K562 (cell line): ENCODE results near the gene MYO1F.

Source experiments
- EZH2 ChIP-seq: IDR thresholded peaks from 2 replicates; pipeline ENCODE4 v1.6.1; 2012; ENCODE audit warnings: low read depth, mild to moderate bottlenecking, inconsistent platforms, low read length, borderline replicate concordance
- KAT8 ChIP-seq: fragments of 450-650 bp; IDR thresholded peaks from 2 replicates; pipeline ENCODE4 v1.6.1; 2016; ENCODE audit warnings: low read depth, mild to moderate bottlenecking
- LEF1 ChIP-seq: fragments of 450-650 bp; IDR thresholded peaks from 2 replicates; pipeline ENCODE4 v1.6.1; 2016; ENCODE audit warnings: mild to moderate bottlenecking
- MTA1 ChIP-seq: fragments of 450-650 bp; IDR thresholded peaks from 2 replicates; pipeline ENCODE4 v1.6.1; 2017; ENCODE audit warnings: borderline replicate concordance
- TFAM ChIP-seq: fragments of 250-450 bp; sonication (Bioruptor Pico); conservative IDR thresholded peaks from 2 replicates; pipeline ENCODE4 v1.5.0; 2021; ENCODE audit warnings: mild to moderate bottlenecking, moderate library complexity
- TF ChIP-seq, protein P1 (sequence below): fragments of 250-450 bp; sonication (Bioruptor Pico); IDR thresholded peaks from 2 replicates; pipeline ENCODE4 v1.5.0; 2020; ENCODE audit warnings: mild to moderate bottlenecking
- TF ChIP-seq, protein P2 (sequence below): fragments of 250-450 bp; sonication (Bioruptor Pico); IDR thresholded peaks from 2 replicates; pipeline ENCODE4 v1.8.0; 2021; ENCODE audit warnings: mild to moderate bottlenecking, moderate library complexity
- TF ChIP-seq, protein P3 (sequence below), 3 experiments: IDR thresholded peaks in 2 of 3; conservative IDR thresholded peaks in 1 of 3; 2 replicates each; pipeline ENCODE4 v1.5.1; 2011 to 2012; ENCODE audit warnings: low read length in 3 of 3, mild to moderate bottlenecking in 3 of 3, control low read depth in 2 of 3, improper control_type of control experiment in 1 of 3, inconsistent platforms in 1 of 3, low read depth in 1 of 3, mixed read lengths in 1 of 3, moderate library complexity in 1 of 3; ENCODE audit not compliant: insufficient read depth in 2 of 3

DNA sequence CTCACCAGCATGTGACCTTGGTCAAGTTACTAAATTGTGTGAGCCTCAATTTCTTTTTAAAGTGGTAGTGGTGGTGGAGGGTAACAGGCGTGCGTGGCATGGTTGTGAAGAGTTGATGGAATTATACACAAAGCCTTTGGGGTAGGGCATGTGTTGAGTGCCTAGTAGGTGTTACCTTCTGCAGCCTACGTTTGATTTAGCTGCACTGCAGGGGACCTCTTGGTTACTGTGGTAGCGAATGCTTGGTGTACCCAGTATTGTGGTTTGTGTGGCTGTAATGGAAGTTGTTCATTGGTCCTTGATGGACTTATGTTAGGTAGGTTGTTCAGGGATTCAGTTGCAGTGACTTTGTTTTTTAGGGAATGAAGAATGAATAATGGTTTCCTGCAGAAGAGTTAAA is 99.4 kb downstream of the MYO1F start:
- TF ChIP-seq EZH2 (no peak), KAT8 (no peak), MTA1 (no peak), TFAM (CRISPR knock-in tag) (no peak), LEF1 (no peak)
- TF ChIP-seq, protein P1, sequence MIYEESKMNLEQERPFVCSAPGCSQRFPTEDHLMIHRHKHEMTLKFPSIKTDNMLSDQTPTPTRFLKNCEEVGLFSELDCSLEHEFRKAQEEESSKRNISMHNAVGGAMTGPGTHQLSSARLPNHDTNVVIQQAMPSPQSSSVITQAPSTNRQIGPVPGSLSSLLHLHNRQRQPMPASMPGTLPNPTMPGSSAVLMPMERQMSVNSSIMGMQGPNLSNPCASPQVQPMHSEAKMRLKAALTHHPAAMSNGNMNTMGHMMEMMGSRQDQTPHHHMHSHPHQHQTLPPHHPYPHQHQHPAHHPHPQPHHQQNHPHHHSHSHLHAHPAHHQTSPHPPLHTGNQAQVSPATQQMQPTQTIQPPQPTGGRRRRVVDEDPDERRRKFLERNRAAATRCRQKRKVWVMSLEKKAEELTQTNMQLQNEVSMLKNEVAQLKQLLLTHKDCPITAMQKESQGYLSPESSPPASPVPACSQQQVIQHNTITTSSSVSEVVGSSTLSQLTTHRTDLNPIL, result no peak
- TF ChIP-seq, protein P2, sequence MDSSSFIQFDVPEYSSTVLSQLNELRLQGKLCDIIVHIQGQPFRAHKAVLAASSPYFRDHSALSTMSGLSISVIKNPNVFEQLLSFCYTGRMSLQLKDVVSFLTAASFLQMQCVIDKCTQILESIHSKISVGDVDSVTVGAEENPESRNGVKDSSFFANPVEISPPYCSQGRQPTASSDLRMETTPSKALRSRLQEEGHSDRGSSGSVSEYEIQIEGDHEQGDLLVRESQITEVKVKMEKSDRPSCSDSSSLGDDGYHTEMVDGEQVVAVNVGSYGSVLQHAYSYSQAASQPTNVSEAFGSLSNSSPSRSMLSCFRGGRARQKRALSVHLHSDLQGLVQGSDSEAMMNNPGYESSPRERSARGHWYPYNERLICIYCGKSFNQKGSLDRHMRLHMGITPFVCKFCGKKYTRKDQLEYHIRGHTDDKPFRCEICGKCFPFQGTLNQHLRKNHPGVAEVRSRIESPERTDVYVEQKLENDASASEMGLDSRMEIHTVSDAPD, result no peak
- TF ChIP-seq, protein P3, sequence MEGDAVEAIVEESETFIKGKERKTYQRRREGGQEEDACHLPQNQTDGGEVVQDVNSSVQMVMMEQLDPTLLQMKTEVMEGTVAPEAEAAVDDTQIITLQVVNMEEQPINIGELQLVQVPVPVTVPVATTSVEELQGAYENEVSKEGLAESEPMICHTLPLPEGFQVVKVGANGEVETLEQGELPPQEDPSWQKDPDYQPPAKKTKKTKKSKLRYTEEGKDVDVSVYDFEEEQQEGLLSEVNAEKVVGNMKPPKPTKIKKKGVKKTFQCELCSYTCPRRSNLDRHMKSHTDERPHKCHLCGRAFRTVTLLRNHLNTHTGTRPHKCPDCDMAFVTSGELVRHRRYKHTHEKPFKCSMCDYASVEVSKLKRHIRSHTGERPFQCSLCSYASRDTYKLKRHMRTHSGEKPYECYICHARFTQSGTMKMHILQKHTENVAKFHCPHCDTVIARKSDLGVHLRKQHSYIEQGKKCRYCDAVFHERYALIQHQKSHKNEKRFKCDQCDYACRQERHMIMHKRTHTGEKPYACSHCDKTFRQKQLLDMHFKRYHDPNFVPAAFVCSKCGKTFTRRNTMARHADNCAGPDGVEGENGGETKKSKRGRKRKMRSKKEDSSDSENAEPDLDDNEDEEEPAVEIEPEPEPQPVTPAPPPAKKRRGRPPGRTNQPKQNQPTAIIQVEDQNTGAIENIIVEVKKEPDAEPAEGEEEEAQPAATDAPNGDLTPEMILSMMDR (IDR thresholded peaks at IDR 0.05 in 2 of 3, conservative IDR thresholded peaks at IDR 0.05 in 1 of 3; ENCODE audit: insufficient read depth in 2 of 3, low read depth in 1 of 3, low read length in 3 of 3), result no peak
